Measurements from ENCODE around the gene PLEKHB1. TPM values are rescaled to one million over a fixed set of nuclear protein-coding genes. Genes with fewer than 3 reads are reported as not detected.

The PLEKHB1 gene
- polyA plus RNA-seq, 3 donors: 0.05 to 0.88 (median 0.25) TPM

DNA sequence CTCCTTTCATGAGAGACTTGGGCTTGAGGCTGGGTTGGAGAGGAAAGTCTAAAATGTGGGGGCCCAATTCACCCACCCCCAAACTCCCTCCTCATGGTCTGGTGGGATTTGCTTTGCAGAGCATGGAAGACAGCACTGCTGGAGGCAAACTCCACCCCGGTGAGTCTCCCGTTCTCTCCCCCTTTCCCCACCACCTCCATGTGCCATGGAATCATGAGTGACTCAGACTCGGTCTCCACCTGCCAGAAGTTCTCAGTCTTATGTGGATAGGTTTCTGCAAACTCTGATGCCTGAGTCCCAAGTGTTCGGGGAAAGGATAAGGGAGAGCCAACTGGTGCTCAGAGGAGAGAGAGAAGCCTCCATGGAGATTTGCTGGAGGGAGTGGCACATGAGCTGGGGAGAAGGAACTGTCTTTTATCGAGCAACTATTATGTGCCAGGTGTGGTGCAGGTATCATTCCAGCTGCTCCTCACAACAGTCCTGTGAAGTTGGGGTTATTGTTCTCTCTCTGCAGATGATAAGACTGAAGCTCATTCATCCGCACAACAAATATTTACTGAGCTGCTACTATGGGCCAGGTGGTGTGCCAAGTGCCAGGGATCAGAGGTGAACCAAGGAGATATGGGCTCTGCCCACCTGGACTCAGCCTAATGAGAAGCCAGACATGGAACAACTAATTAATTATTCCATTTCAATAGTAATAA is 6.6 kb downstream of the PLEKHB1 start:
- no peaks in the 10 kb centered on the region for H3K36me3 ChIP-seq (replicated peaks in 1 of 2; ENCODE audit: control insufficient read depth in 1 of 2, insufficient read depth in 2 of 2, low read length in 2 of 2)
- H3K4me2 ChIP-seq (replicated peaks; ENCODE audit: extremely low read depth, low read length, poor library complexity, severe bottlenecking): no peak overlapping the region
- 100% methylated on average over 1 of the region's 6 CpGs for whole genome bisulfite sequencing (ENCODE audit: insufficient coverage)
- no peaks in the 10 kb centered on the region for H3K36me3 Mint-ChIP-seq
- H3K27me3 ChIP-seq (ENCODE audit: control insufficient read depth in 2 of 2, insufficient read depth in 2 of 2, low read length in 2 of 2): no peaks in the 10 kb centered on the region
- no peak overlapping the region for H2AFZ ChIP-seq (ENCODE audit: insufficient read depth, low read depth, low read length, poor library complexity, severe bottlenecking)
- no peak overlapping the region for H3K4me3 ChIP-seq (replicated peaks in 1 of 3; ENCODE audit: low read depth in 2 of 3, low read length in 3 of 3)
- H3K27ac ChIP-seq (ENCODE audit: low read depth in 1 of 2, low read length in 2 of 2): no peak overlapping the region
- peaks cover 0 to 2% (median 0%) of the 10 kb centered on the region in 7 donors for H3K9me3 Mint-ChIP-seq
- no peaks in the 10 kb centered on the region for H3K79me2 ChIP-seq (ENCODE audit: insufficient read depth, low read length)
- H3K9ac ChIP-seq (ENCODE audit: insufficient read depth, low read length, poor library complexity, severe bottlenecking): no peak overlapping the region
- peaks cover 0 to under 1% of the 10 kb centered on the region in 2 donors for H3K4me1 ChIP-seq (ENCODE audit: control insufficient read depth in 1 of 2, insufficient read depth in 2 of 2, low read length in 2 of 2)
- H3K27me3 Mint-ChIP-seq (ENCODE audit: low read depth in 3 of 3): peaks cover 4 to 10% (median 7%) of the 10 kb centered on the region in 3 donors
- no peak for DNase-seq
- intact Hi-C loops (cut with micrococcal nuclease): no loop called here
- H4K20me1 ChIP-seq (ENCODE audit: insufficient read depth, low read length): no peaks in the 10 kb centered on the region
- peak overlapping the region in 1 of 7 donors; percentile 48 for H3K27ac Mint-ChIP-seq
- H3K9me3 ChIP-seq (replicated peaks in 1 of 2; ENCODE audit: control insufficient read depth in 1 of 2, insufficient read depth in 1 of 2, low read length in 2 of 2): no peaks in the 10 kb centered on the region
- H3K4me3 Mint-ChIP-seq: no peak overlapping the region
- H3K4me1 Mint-ChIP-seq: peaks cover 2% of the 10 kb centered on the region
- TF ChIP-seq, protein P1, sequence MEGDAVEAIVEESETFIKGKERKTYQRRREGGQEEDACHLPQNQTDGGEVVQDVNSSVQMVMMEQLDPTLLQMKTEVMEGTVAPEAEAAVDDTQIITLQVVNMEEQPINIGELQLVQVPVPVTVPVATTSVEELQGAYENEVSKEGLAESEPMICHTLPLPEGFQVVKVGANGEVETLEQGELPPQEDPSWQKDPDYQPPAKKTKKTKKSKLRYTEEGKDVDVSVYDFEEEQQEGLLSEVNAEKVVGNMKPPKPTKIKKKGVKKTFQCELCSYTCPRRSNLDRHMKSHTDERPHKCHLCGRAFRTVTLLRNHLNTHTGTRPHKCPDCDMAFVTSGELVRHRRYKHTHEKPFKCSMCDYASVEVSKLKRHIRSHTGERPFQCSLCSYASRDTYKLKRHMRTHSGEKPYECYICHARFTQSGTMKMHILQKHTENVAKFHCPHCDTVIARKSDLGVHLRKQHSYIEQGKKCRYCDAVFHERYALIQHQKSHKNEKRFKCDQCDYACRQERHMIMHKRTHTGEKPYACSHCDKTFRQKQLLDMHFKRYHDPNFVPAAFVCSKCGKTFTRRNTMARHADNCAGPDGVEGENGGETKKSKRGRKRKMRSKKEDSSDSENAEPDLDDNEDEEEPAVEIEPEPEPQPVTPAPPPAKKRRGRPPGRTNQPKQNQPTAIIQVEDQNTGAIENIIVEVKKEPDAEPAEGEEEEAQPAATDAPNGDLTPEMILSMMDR (IDR thresholded peaks at IDR 0.05): no peak

DNA sequence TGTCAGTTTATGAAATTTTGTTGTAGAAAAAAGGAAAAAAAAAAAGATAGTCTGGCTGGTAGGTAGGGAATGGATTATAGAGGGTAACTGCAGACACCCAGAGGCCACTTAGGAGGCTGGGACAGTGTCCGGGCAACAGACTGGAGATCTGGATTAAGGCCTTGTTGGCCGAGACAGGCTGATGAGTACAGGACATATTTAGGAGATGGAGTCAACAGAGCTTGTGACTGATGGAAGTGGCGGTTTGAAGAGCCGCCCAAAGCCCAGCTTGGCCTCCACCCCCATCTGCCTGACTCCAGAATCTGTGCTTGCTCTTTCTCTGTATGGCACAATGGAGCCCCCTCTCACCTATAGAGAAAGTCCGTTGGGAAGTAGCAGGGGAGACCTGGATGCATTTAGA is 7.6 kb downstream of the PLEKHB1 start:
- Mint-ChIP-seq H3K36me3 (no peaks in the 10 kb centered on the region), H3K4me3 (no peak overlapping the region), H3K27ac (peak overlapping the region in 1 of 7 donors; percentile 13), H3K4me1 (no peaks in the 10 kb centered on the region), H3K9me3 (peaks cover 0 to 2% (median 0%) of the 10 kb centered on the region in 7 donors), H3K27me3 (ENCODE audit: low read depth in 3 of 3) (peaks cover 2 to 14% (median 4%) of the 10 kb centered on the region in 3 donors)
- Histone ChIP-seq H3K4me1 (ENCODE audit: control insufficient read depth in 1 of 2, insufficient read depth in 2 of 2, low read length in 2 of 2) (no peaks in the 10 kb centered on the region), H4K20me1 (ENCODE audit: insufficient read depth, low read length) (no peaks in the 10 kb centered on the region), H3K9me3 (replicated peaks in 1 of 2; ENCODE audit: control insufficient read depth in 1 of 2, insufficient read depth in 1 of 2, low read length in 2 of 2) (no peaks in the 10 kb centered on the region), H3K4me2 (replicated peaks; ENCODE audit: extremely low read depth, low read length, poor library complexity, severe bottlenecking) (no peak overlapping the region), H3K4me3 (replicated peaks in 1 of 3; ENCODE audit: low read depth in 2 of 3, low read length in 3 of 3) (no peak overlapping the region), H2AFZ (ENCODE audit: insufficient read depth, low read depth, low read length, poor library complexity, severe bottlenecking) (no peak overlapping the region), H3K27me3 (ENCODE audit: control insufficient read depth in 2 of 2, insufficient read depth in 2 of 2, low read length in 2 of 2) (no peaks in the 10 kb centered on the region), H3K27ac (ENCODE audit: low read depth in 1 of 2, low read length in 2 of 2) (no peak overlapping the region), H3K79me2 (ENCODE audit: insufficient read depth, low read length) (no peaks in the 10 kb centered on the region), H3K9ac (ENCODE audit: insufficient read depth, low read length, poor library complexity, severe bottlenecking) (no peak overlapping the region), H3K36me3 (replicated peaks in 1 of 2; ENCODE audit: control insufficient read depth in 1 of 2, insufficient read depth in 2 of 2, low read length in 2 of 2) (no peaks in the 10 kb centered on the region)
- intact Hi-C loops (cut with micrococcal nuclease): no loop called here
- TF ChIP-seq, protein P1 (IDR thresholded peaks at IDR 0.05): no peak
- WGBS (ENCODE audit: insufficient coverage): 100% methylated on average over 2 of the region's 5 CpGs
- no peak for DNase-seq

All from CD14-positive monocyte (primary cell).